GM23338 (cell line): ENCODE data around the gene CLP1.

Experiments
- CREB1 ChIP-seq: fragments of 250-450 bp; sonication (Bioruptor Pico); IDR thresholded peaks from 2 replicates; pipeline ENCODE4 v1.5.0; 2020; ENCODE audit warnings: low read depth, mild to moderate bottlenecking, moderate library complexity
- CTCF ChIP-seq, 2 experiments: fragments of 200-600 bp in 1 of 2; sonication (generic) in 1 of 2; conservative IDR thresholded peaks; 2 replicates each; pipeline versions ENCODE4 v1.5.1 to v1.6.1; 2016 to 2017; ENCODE audit warnings: antibody characterized with exemption in 2 of 2, low read depth in 2 of 2, mild to moderate bottlenecking in 2 of 2, moderate library complexity in 1 of 2
- ETS1 ChIP-seq: IDR thresholded peaks from 2 replicates; pipeline ENCODE4 v1.6.1; 2016; ENCODE audit warnings: antibody characterized with exemption
- EZH2 ChIP-seq: fragments of 200-600 bp; sonication (generic); IDR thresholded peaks from one replicate; pipeline ENCODE4 v1.8.0; 2017; ENCODE audit warnings: antibody characterized with exemption, mild to moderate bottlenecking, low read depth; ENCODE audit not compliant: unreplicated experiment
- EZH2phosphoT487 ChIP-seq: fragments of 200-600 bp; sonication (generic); IDR thresholded peaks from one replicate; pipeline ENCODE4 v1.8.1; 2018; ENCODE audit warnings: antibody characterized with exemption; ENCODE audit not compliant: unreplicated experiment
- JUNB ChIP-seq: IDR thresholded peaks from one replicate; pipeline ENCODE4 v1.6.1; 2016; ENCODE audit warnings: antibody characterized with exemption; ENCODE audit not compliant: unreplicated experiment
- NANOG ChIP-seq: IDR thresholded peaks from 2 replicates; pipeline ENCODE4 v1.6.1; 2016; ENCODE audit warnings: antibody characterized with exemption, borderline replicate concordance
- POLR2AphosphoS5 ChIP-seq: IDR thresholded peaks from 2 replicates; pipeline ENCODE4 v1.6.1; 2016; ENCODE audit warnings: antibody characterized with exemption, low read depth
- REST ChIP-seq: IDR thresholded peaks from one replicate; pipeline ENCODE4 v1.6.1; 2018; ENCODE audit warnings: antibody characterized with exemption; ENCODE audit not compliant: unreplicated experiment
- STAT1 ChIP-seq: IDR thresholded peaks from one replicate; pipeline ENCODE4 v1.6.1; 2016; ENCODE audit warnings: antibody characterized with exemption; ENCODE audit not compliant: unreplicated experiment
- ZNF114 ChIP-seq: fragments of 250-450 bp; sonication (Bioruptor Pico); IDR thresholded peaks from 2 replicates; pipeline ENCODE4 v1.5.0; 2020; ENCODE audit warnings: mild to moderate bottlenecking, moderate library complexity

- TF ChIP-seq CTCF (conservative IDR thresholded peaks at IDR 0.05; ENCODE audit: low read depth in 2 of 2) (no peak), POLR2AphosphoS5 (no peak), EZH2phosphoT487 (no peak), EZH2 (no peak), ETS1 (no peak), JUNB (no peak), ZNF114 (CRISPR knock-in tag) (no peak), STAT1 (no peak), CREB1 (CRISPR knock-in tag) (no peak), REST (no peak), NANOG (no peak)
Measured at GRCh38 chr11:57620467-57620866, 37.1 kb upstream of the CLP1 start.
